HG02970 (cell line): Measurements from ENCODE around the gene SLC25A47.
A peak's percentile ranks its signal among the peaks of the same experiment; 100 is the strongest.
"Not testable (repeated sequence)": the region's sequence is repeated elsewhere in the genome, so short reads cannot be mapped to it uniquely, and the experiment has no call there.

Source experiments
- ATAC-seq: cut with Tn5 transposase; IDR thresholded peaks from one replicate; pipeline ENCODE4 v1.9.1; 2021; ENCODE audit warnings: mild to moderate bottlenecking, moderate library complexity, moderate number of reproducible peaks; ENCODE audit not compliant: unreplicated experiment, low FRiP score

Gene SLC25A47

GRCh38 chr14:100304825-100305323 lies 18.3 kb upstream of the SLC25A47 start:
- ATAC-seq, result no peak

DNA sequence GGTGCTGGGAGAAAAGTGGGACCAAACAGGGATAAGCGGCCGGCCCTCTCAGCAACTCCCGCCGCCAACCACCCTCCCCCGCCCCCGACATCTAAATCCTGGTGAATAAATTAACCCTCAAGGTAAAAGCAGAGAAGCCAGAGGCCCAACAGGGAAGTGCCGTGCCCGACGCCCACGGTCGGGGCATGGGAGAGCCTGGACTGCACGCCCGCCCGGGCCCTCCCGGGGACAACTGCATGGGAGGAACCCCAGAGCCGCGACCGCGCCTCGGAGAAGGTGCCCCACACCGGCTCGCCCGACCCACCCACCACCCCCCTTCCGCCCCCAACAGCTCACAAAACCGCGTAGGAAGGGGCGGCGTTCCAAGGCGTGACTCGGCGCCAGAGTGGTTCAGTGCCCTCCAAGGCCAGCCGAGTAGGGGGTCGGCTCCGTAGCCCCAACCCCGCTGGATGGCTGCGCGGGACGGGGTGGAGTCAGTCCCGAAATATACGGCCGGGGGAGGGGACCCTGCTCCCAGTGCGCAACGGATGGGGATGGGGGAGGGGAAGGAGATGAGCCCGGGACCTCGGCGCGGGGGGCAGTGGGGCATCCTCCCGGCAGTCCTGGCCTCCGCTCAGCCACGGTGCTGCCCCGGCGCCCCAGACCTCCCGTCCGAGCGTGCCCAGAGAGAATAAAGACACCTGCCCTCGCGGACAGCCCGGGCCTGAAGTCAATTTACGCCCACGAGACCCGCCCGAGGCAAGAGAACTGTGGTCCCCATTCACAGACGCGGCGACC lies 17.6 kb upstream of the SLC25A47 start:
- no peak for ATAC-seq

- ATAC-seq, result peak; percentile 78
Measured at GRCh38 chr14:100306101-100306997, 16.8 kb upstream of the SLC25A47 start, which contains the start of gene SLC25A29. Gene SLC25A29 (minus strand): TSS chr14:100306444. CDS start chr14:100306232, 212 bp downstream.

GRCh38 chr14:100306998-100307765 lies 16.0 kb upstream of the SLC25A47 start:
- ATAC-seq, result peak; percentile 11

DNA sequence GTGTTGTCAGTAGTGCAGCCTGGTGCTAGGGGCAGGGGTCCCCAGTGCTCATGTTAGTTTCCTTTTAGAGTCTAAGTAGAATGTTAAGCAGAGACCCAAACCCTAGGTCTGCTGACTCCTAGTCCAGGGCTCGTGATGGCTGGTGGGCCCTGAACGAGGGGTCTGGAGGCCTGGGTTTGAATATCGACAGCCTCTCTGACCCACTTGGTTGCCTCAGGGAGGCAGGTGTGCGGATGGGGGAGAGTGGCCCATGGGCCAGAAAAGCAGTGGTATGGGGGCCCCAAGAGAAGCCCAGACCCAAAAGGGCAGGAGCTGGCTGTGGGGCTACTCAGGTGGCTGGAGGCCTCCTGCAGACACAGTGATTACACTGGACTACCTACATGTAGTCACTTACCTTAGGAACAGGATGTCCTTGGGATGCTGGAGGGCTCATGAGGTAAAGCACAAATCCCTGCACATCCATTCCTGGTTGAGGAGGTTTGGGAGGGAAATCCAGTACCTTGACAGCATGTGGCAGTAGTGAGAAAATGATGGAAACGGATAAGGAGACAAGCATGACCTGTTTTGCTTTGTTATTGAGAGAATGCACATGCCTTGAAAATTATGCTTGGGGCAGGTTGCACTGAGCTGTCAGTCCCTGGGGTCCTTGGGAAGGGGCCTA lies 15.2 kb upstream of the SLC25A47 start:
- ATAC-seq, result no peak

- not testable (repeated sequence) for ATAC-seq
Measured at GRCh38 chr14:100308427-100308792, 14.7 kb upstream of the SLC25A47 start.

DNA sequence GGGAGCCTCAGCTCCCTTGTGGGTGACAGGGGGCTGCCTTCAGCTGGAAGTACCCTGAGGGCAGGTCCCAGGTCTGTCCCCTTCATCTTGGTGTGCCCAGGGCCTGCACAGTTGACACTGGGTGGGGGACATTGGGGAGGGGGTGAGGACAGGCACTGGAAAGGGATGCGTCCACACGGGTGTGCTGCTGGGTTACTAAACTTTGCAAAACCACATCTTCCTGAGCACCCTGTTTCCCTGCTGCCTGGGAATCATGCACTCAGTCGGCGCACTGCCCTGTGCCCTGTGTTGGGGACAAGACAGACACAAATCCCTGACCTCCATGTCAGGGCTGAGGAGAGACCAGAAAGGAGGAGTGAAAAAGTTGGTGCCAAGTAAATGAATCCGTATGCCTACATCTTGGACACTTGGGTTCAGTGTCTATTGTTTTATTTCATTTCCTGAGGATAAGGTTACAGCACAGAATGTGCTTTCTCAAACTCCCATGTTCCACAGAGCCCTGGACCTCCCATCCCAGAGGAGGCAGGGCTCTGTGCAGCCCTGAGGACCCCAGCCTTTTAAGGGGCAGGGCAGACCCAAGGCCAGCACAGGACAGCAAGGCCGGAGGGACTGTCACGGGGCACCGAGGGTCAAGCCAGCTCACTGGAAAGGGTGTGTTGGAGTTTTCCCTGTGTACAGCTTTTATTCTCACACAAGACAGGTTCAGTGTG lies 14.0 kb upstream of the SLC25A47 start:
- ATAC-seq, result no peak

DNA sequence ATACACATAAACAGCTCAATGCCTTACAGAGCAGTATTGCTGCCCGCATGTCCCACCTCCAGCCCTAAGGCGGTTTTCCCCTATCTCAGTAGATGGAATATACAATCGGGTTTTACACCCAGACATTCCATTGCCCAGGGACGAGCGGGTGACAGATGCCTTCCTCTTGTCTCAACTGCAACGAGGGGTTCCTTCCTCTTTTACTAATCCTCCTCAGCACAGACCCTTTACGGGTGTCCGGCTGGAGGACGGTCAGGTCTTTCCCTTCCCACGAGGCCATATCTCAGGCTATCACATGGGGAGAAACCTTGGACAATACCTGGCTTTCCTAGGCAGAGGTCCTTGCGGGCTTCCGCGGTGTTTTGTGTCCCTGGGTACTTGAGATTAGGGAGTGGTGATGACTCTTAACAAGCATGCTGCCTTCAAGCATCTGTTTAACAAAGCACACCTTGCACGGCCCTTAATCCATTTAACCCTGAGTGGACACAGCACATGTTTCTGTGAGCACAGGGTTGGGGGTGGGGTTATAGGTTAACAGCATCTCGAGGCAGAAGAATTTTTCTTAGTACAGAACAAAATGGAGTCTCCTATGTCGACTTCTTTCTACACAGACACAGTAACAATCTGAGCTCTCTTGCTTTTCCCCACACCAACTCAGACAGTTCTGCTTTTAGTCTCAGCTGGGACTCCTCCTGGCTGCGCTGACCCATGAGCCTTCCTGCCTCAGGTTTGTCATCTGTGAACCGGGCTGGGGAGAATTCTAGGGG lies 10.8 kb upstream of the SLC25A47 start:
- not testable (repeated sequence) for ATAC-seq

DNA sequence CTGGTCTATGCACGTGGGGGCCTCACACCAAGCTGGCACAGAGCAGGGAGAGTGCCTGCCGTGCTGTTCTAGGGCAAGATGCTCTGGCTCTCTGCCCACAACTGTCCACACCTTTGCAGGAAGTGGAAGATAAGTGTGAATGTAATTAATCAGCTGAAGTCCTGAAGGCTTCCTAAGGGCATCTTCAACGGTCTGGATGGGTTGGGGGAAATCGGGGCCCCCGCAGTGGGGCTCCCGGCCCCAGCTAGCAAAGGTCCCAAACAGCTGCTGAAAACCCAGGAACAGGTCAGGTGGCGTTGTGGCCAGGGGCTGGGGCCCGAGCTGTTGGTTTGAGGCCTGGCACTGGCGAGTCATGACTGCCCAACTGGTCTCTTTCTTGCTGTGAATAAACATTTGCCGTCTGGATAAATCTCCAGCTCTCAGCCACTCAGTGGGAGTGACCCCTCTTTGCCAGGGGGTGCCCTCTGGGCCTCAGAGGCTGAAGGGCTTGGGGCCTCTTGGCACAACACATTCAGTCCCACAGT lies 10.2 kb upstream of the SLC25A47 start:
- ATAC-seq, result no peak

- no peak for ATAC-seq
Measured at GRCh38 chr14:100313464-100314230, 9.5 kb upstream of the SLC25A47 start.

DNA sequence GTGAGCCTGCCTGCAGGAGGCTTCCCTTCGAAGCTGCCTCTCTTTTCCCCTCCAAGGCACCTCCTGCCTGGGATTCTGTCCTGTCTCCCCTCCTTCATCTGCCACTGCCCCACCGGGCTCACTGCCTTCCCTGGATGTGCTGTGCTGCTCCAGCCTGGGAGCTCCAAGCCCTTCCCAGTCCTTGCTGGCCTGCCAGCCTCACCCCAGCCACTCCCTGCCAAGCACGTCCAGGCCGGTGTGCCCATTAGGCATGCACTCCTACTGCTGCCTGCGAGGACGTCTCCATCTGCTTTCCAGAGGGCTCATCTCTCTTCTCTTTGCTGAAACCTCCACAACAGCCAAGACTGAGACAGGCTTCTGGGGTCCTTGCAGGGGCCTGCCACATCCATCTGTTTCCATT lies 8.4 kb upstream of the SLC25A47 start:
- no peak for ATAC-seq

DNA sequence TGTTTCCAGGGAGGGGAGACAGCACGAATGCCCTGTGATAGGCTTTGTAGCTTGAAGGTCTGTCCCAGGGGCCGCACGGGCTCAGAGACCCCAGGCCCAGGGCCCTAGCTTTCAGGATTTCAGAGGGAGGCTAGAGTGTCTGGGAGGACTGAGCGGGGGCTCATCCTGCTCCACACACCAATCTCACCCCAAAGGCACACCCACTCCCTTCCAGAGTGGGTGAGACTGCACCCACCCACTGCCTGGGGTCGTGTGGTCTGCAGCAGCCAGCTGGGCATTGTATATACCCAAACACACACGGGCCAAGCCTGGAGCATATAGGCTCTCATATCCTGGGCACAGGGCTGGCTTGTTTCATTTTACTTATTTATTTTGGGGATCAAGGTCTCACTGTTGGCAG lies 5.8 kb upstream of the SLC25A47 start:
- no peak for ATAC-seq

DNA sequence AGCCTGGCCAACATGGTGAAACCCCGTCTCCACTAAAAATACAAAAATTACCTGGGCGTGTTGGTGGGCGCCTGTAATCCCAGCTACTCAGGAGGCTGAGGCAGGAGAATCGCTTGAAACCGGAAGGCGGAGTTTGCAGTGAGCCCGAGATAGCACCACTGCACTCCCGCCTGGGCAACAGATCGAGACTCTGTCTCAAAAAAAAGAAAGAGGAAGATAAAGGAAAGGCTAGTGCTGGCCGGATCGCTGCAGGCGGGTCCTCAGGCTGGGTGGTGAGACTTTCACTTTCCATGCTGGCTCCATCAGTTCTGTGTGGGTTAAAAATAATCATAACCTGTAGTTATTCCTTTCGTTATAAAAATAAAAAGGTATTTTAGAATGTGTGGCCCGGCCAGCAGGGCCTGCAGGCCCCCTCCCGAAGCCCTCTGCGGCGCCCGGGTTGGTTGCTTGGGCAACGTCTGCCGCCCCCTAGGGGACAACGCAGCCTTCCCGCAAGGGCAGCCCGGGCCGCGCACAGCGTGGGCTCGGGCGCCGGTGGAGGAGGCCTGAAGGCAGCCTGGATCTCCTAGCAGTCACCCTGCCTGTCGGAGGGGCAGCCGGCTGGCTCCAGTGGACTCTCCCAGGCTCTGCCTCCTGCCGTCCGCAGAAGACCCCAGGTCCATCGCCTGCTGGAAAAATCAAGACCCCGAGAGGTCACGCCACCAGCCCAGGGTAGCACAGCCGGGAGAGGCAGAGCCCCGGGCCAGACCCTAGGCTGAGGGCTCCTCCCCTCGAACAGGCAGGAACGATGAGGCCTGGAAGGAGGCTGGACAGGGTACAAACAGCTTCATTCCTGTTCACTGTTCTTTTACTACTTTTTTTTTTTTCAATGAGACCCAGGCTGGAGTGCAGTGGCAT lies 5.0 kb upstream of the SLC25A47 start:
- ATAC-seq, result peak; percentile 54

DNA sequence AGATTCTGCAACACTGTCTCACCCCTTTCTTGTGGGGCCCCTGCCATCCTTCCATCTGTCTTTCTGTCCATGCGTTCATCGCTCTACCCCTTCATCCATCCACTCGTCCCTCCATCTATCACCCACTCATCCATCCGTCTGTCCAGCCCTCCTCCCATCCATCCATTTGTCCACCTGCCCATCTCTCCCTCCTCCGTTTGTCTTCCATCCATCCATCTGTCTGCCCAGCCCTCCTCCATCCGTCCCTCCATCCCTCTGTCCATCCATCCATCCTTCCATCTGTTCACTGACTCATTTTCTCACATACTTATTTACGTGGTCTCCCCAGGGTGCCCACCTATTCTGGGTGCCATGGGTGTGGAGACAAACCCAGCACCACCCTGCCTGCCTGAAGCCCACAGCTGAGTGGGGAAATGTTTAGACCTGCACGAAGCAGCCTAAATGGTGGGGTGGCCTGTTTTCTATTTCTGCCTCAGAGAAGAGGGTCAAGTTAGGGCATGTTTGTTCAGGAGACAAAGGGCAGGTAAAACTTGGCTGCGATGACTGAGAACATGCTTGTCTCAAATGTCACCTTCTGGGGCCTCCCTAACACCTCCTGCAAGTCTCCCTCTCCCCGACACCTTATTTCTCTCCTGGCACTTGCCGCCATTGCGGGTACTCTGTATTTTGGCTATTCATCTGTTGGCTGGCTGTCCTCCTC lies 2.8 kb upstream of the SLC25A47 start:
- ATAC-seq, result no peak

DNA sequence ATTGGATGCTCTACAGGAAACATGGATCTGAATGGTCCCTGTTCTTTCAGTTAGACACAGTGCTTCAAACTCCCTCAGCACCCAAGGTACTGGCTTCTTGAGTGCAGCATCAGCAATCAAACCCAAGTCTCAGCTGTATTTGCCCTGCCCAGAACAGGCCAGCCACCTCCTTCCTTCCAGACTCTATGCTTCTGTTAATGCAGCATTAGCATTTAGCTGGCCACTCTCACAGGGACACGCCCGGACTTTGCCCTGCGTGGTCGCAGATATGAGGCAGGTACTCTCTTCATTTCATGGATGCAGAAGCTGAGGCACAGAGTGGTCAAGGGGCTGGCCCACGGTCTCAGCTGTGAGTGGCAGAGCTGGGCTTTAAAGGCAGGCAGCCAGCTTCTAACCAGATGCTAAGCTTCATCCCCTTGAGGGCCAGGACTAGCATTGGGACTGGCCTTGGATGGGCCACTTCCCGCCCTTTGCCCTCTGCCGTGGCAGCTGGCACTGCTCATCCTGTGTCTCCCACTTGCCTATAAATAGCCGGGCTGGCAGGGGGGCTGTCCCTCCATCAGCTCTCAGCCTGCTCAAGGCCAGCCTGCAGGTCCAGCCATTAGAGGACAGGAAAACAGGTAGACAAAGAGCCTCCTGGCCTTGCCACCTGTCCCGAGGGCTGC lies 1.5 kb upstream of the SLC25A47 start:
- no peak for ATAC-seq
